HepG2 (cell line): ENCODE measurements around the gene ST6GALNAC4. TPM values are rescaled to one million over a fixed set of nuclear protein-coding genes. Genes with fewer than 3 reads are reported as not detected.

ENCODE experiments used
- CBX1 ChIP-seq: IDR thresholded peaks from one replicate; pipeline ENCODE4 v1.6.1; 2016; ENCODE audit warnings: antibody characterized with exemption, low read depth
- DNMT3B ChIP-seq: conservative IDR thresholded peaks from 2 replicates; pipeline ENCODE4 v1.6.1; 2016; ENCODE audit warnings: missing biosample characterization, control low read depth
- FOXM1 ChIP-seq: sonication (generic); formaldehyde crosslinking; IDR thresholded peaks from 2 replicates; pipeline ENCODE4 v1.5.0; 2020; ENCODE audit warnings: missing genetic modification reagents
- GATAD2A ChIP-seq: IDR thresholded peaks from 2 replicates; pipeline ENCODE4 v1.6.1; 2016
- HNF4A ChIP-seq: sonication (generic); formaldehyde crosslinking; IDR thresholded peaks from 2 replicates; pipeline ENCODE4 v1.4.0; 2020; ENCODE audit warnings: missing genetic modification reagents
- MAX ChIP-seq: IDR thresholded peaks from 2 replicates; pipeline ENCODE4 v1.6.1; 2012; ENCODE audit warnings: inconsistent platforms
- NR2F6 ChIP-seq, 2 experiments: IDR thresholded peaks; 2 replicates each; pipeline ENCODE4 v1.6.1; 2016; ENCODE audit warnings: antibody characterized with exemption in 1 of 2, mild to moderate bottlenecking in 1 of 2
- SKI ChIP-seq: fragments of 450-650 bp; IDR thresholded peaks from one replicate; pipeline ENCODE4 v1.6.1; 2018; ENCODE audit warnings: mild to moderate bottlenecking; ENCODE audit not compliant: partially characterized antibody
- SOX13 ChIP-seq, 3 experiments: fragments of 450-650 bp in 1 of 3; sonication (generic) in 1 of 3; formaldehyde crosslinking in 1 of 3; IDR thresholded peaks in 2 of 3; conservative IDR thresholded peaks in 1 of 3; 2 replicates each; pipeline versions ENCODE4 v1.5.0 to v1.6.1; 2016 to 2020; ENCODE audit warnings: antibody characterized with exemption in 1 of 3, mild to moderate bottlenecking in 1 of 3, missing compliant biosample characterization in 1 of 3, missing genetic modification reagents in 1 of 3, moderate library complexity in 1 of 3
- SOX6 ChIP-seq, 2 experiments: fragments of 450-650 bp in 1 of 2; sonication (generic) in 1 of 2; formaldehyde crosslinking in 1 of 2; IDR thresholded peaks; 2 replicates each; pipeline versions ENCODE4 v1.4.0 to v1.6.1; 2017 to 2020; ENCODE audit warnings: antibody characterized with exemption in 1 of 2, mild to moderate bottlenecking in 1 of 2, missing genetic modification reagents in 1 of 2
- SP5 ChIP-seq: IDR thresholded peaks from 2 replicates; pipeline ENCODE4 v1.6.1; 2016; ENCODE audit warnings: low read depth, borderline replicate concordance
- STAT6 ChIP-seq: sonication (generic); formaldehyde crosslinking; IDR thresholded peaks from 2 replicates; pipeline ENCODE4 v1.4.0; 2020; ENCODE audit warnings: missing genetic modification reagents, mild to moderate bottlenecking, borderline replicate concordance
- TARDBP ChIP-seq: sonication (generic); formaldehyde crosslinking; IDR thresholded peaks from 2 replicates; pipeline ENCODE4 v1.8.0; 2022; ENCODE audit warnings: mild to moderate bottlenecking, missing genetic modification reagents
- TCF7 ChIP-seq: sonication (generic); IDR thresholded peaks from 2 replicates; pipeline ENCODE4 v1.6.1; 2016; ENCODE audit warnings: antibody characterized with exemption, low read depth
- THAP7 ChIP-seq: sonication (generic); formaldehyde crosslinking; IDR thresholded peaks from 2 replicates; pipeline ENCODE4 v1.8.1; 2023; ENCODE audit warnings: mild to moderate bottlenecking, missing genetic modification reagents
- ZMAT3 ChIP-seq: sonication (generic); formaldehyde crosslinking; conservative IDR thresholded peaks from 2 replicates; pipeline ENCODE4 v1.7.0; 2021; ENCODE audit warnings: missing genetic modification reagents
- ZNF335 ChIP-seq: sonication (generic); formaldehyde crosslinking; IDR thresholded peaks from 2 replicates; pipeline ENCODE4 v1.4.0; 2020; ENCODE audit warnings: missing genetic modification reagents
- ZNF577 ChIP-seq: sonication (generic); formaldehyde crosslinking; IDR thresholded peaks from 2 replicates; pipeline ENCODE4 v1.4.0; 2020; ENCODE audit warnings: mild to moderate bottlenecking, low read depth, missing genetic modification reagents, borderline replicate concordance
- ZNF652 ChIP-seq: IDR thresholded peaks from 2 replicates; pipeline ENCODE4 v1.6.1; 2016; ENCODE audit warnings: low read depth, borderline replicate concordance
- polyA plus RNA-seq, 8 experiments: library from polyadenylated mRNA; depleted of rRNA in 3 of 8; stranded (reverse) in 7 of 8; unstranded in 1 of 8; fragments of >200 nt; fragmentation: Illumina TruSeq in 4 of 8; extraction: Trizol in 4 of 8; gene quantifications; 2 replicates each; pipeline versions ENCODE4 v1.2.1 to v1.2.3, GENCODE V29; 2011 to 2016; ENCODE audit warnings: low read depth in 4 of 8, missing spikeins in 1 of 8, mixed read lengths in 1 of 8; ENCODE audit not compliant: insufficient read depth in 1 of 8
- total RNA-seq, 5 experiments: library from RNA; depleted of rRNA; stranded (reverse); fragments of >200 nt; fragmentation: Illumina TruSeq; extraction: Trizol; gene quantifications; 2 replicates each; pipeline ENCODE4 v1.2.3, GENCODE V29; 2016; ENCODE audit warnings: low read depth in 1 of 5
- TF ChIP-seq, protein P1 (sequence below): sonication (generic); formaldehyde crosslinking; IDR thresholded peaks from 2 replicates; pipeline ENCODE4 v1.8.1; 2022; ENCODE audit warnings: mild to moderate bottlenecking, missing genetic modification reagents
- TF ChIP-seq, protein P2 (sequence below): IDR thresholded peaks from 2 replicates; pipeline ENCODE4 v1.6.1; 2016; ENCODE audit warnings: low read depth, missing genetic modification reagents, missing compliant biosample characterization

ST6GALNAC4 gene
- total and polyA plus RNA-seq, 2 of the 13 experiments (the other 11 are each of a cell fraction or from before 2014, with no cell fraction given): 18.8 to 27.7 TPM

GRCh38 chr9:127877566-127877998 is 39.3 kb downstream of the ST6GALNAC4 start, which contains the start of gene AK1 (continued):
- TF ChIP-seq, protein P1, sequence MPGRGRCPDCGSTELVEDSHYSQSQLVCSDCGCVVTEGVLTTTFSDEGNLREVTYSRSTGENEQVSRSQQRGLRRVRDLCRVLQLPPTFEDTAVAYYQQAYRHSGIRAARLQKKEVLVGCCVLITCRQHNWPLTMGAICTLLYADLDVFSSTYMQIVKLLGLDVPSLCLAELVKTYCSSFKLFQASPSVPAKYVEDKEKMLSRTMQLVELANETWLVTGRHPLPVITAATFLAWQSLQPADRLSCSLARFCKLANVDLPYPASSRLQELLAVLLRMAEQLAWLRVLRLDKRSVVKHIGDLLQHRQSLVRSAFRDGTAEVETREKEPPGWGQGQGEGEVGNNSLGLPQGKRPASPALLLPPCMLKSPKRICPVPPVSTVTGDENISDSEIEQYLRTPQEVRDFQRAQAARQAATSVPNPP (CRISPR knock-in tag): no peak
- TF ChIP-seq ZNF577 (no peak), SOX6 (IDR thresholded peaks at IDR 0.05) (no peak), SOX6 (CRISPR knock-in tag; IDR thresholded peaks at IDR 0.05) (no peak), MAX (peak; percentile 62), SOX13 (IDR thresholded peaks at IDR 0.05) (no peak), SOX13 (CRISPR knock-in tag; conservative IDR thresholded peaks at IDR 0.05 in 1 of 2, IDR thresholded peaks at IDR 0.05 in 1 of 2) (0 out of 4 replicates have a peak, but pooled peaks of 1 of the 2 experiments have one; percentile 6), DNMT3B (no peak), ZMAT3 (CRISPR knock-in tag) (no peak; the same call in 1 of the 2 replicates), SP5 (CRISPR knock-in tag) (no peak), CBX1 (no peak), HNF4A (CRISPR knock-in tag) (no peak), THAP7 (CRISPR knock-in tag) (no peak), ZNF652 (CRISPR knock-in tag) (no peak), TCF7 (no peak), STAT6 (no peak), ZNF335 (CRISPR knock-in tag) (no peak), GATAD2A (CRISPR knock-in tag) (no peak), TARDBP (CRISPR knock-in tag) (peak; percentile 63; the same call in 1 of the 2 replicates), FOXM1 (CRISPR knock-in tag) (no peak), SKI (no peak), NR2F6 (IDR thresholded peaks at IDR 0.05) (no peak), NR2F6 (CRISPR knock-in tag; IDR thresholded peaks at IDR 0.05) (no peak)
- TF ChIP-seq, protein P2, sequence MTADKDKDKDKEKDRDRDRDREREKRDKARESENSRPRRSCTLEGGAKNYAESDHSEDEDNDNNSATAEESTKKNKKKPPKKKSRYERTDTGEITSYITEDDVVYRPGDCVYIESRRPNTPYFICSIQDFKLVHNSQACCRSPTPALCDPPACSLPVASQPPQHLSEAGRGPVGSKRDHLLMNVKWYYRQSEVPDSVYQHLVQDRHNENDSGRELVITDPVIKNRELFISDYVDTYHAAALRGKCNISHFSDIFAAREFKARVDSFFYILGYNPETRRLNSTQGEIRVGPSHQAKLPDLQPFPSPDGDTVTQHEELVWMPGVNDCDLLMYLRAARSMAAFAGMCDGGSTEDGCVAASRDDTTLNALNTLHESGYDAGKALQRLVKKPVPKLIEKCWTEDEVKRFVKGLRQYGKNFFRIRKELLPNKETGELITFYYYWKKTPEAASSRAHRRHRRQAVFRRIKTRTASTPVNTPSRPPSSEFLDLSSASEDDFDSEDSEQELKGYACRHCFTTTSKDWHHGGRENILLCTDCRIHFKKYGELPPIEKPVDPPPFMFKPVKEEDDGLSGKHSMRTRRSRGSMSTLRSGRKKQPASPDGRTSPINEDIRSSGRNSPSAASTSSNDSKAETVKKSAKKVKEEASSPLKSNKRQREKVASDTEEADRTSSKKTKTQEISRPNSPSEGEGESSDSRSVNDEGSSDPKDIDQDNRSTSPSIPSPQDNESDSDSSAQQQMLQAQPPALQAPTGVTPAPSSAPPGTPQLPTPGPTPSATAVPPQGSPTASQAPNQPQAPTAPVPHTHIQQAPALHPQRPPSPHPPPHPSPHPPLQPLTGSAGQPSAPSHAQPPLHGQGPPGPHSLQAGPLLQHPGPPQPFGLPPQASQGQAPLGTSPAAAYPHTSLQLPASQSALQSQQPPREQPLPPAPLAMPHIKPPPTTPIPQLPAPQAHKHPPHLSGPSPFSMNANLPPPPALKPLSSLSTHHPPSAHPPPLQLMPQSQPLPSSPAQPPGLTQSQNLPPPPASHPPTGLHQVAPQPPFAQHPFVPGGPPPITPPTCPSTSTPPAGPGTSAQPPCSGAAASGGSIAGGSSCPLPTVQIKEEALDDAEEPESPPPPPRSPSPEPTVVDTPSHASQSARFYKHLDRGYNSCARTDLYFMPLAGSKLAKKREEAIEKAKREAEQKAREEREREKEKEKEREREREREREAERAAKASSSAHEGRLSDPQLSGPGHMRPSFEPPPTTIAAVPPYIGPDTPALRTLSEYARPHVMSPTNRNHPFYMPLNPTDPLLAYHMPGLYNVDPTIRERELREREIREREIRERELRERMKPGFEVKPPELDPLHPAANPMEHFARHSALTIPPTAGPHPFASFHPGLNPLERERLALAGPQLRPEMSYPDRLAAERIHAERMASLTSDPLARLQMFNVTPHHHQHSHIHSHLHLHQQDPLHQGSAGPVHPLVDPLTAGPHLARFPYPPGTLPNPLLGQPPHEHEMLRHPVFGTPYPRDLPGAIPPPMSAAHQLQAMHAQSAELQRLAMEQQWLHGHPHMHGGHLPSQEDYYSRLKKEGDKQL (CRISPR knock-in tag): no peak
